Measurements from ENCODE around the gene MOB2. TPM values are rescaled to one million over a fixed set of nuclear protein-coding genes. Genes with fewer than 3 reads are reported as not detected.
A peak's percentile ranks its signal among the peaks of the same experiment; 100 is the strongest.

MOB2 gene
- total RNA-seq, 1 donor from 2014 or later, result 26.9 TPM

DNA sequence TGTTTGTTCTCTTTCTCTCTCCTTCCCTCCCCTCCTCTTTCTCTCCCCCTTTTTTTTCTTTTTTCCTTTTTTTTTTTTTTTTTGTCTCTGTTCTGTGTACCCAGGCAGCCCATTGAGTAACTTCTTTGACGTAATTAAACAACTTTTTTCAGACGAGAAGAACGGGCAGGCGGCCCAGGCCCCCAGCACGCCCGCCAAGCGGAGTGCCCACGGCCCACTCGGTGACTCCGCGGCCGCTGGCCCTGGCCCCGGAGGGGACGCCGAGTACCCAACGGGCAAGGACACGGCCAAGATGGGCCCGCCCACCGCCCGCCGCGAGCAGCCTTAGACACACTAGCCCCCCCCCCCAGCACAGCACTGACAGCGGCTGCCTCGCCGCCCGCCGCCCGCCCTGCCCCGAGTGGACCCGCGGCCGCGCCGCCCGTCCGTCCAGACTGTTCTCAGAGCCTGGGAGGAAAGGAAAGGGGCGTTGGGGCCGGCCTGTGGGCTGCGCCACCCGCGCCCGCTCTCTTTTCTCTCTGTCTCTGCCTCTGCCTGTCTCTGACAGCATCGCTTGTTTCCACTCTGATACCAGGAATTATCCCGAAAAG lies 26.1 kb downstream of the MOB2 start:
- DNase-seq (ENCODE audit: low read depth), result no peak
- no peak overlapping the region for H3K4me3 ChIP-seq (ENCODE audit: low read depth, low read length)
- TF ChIP-seq, protein P1, sequence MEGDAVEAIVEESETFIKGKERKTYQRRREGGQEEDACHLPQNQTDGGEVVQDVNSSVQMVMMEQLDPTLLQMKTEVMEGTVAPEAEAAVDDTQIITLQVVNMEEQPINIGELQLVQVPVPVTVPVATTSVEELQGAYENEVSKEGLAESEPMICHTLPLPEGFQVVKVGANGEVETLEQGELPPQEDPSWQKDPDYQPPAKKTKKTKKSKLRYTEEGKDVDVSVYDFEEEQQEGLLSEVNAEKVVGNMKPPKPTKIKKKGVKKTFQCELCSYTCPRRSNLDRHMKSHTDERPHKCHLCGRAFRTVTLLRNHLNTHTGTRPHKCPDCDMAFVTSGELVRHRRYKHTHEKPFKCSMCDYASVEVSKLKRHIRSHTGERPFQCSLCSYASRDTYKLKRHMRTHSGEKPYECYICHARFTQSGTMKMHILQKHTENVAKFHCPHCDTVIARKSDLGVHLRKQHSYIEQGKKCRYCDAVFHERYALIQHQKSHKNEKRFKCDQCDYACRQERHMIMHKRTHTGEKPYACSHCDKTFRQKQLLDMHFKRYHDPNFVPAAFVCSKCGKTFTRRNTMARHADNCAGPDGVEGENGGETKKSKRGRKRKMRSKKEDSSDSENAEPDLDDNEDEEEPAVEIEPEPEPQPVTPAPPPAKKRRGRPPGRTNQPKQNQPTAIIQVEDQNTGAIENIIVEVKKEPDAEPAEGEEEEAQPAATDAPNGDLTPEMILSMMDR (conservative IDR thresholded peaks at IDR 0.05; ENCODE audit: low read depth, low read length), result no peak

DNA sequence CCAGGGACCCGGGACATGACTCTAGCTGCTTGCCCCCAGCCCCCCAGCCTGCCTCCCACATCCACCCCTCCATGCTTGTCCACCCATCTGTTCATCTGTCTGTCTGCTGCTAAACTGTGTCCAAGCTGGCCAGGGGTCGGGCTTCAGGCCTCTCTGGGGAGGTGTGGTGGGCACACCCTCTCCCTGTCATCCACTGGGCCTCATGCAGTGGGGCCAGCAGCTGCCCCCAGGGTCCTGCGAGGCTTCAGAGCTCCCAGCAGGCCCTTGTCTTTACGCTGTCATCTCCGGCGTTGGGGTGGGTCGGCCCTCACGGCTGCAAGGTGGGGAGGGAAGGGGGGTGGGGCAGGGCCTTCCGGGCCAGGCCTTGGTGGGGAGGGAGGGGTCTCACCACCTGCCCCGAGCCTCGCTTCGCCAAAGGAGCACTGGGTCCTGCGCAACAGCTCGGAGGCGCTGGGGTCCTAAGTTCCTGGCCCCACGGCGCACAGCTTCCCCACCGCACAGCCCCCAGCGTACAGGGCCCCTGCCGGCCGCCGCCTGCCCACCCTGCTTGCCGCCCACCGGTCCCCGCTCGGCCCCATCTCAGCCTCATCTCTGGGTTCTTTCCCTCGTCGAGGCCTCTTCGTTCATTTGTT lies 26.7 kb downstream of the MOB2 start:
- H3K4me3 ChIP-seq (ENCODE audit: low read depth, low read length), result no peak overlapping the region
- no peak for DNase-seq (ENCODE audit: low read depth)
- TF ChIP-seq, protein P1 (conservative IDR thresholded peaks at IDR 0.05; ENCODE audit: low read depth, low read length), result no peak

DNA sequence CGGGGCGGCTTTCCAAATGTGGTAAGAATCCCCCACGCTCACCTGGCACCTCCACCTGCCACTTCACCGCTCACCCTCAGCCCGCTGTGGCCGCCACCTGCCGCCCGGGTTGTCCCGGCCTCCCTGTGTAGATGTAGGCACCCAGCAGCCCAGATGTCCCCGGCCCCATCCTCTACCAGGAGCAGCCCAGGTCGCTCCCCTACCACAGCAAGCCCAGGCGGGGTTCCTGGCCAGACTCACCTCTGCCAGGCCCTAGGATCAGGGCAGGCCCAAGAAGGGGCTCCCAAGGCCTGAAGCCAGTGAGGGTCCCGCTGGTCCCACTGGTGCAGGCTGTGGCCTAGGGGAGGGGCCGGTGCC lies 27.4 kb downstream of the MOB2 start:
- TF ChIP-seq, protein P1 (conservative IDR thresholded peaks at IDR 0.05; ENCODE audit: low read depth, low read length), result no peak
- no peak for DNase-seq (ENCODE audit: low read depth)
- no peak overlapping the region for H3K4me3 ChIP-seq (ENCODE audit: low read depth, low read length)

DNA sequence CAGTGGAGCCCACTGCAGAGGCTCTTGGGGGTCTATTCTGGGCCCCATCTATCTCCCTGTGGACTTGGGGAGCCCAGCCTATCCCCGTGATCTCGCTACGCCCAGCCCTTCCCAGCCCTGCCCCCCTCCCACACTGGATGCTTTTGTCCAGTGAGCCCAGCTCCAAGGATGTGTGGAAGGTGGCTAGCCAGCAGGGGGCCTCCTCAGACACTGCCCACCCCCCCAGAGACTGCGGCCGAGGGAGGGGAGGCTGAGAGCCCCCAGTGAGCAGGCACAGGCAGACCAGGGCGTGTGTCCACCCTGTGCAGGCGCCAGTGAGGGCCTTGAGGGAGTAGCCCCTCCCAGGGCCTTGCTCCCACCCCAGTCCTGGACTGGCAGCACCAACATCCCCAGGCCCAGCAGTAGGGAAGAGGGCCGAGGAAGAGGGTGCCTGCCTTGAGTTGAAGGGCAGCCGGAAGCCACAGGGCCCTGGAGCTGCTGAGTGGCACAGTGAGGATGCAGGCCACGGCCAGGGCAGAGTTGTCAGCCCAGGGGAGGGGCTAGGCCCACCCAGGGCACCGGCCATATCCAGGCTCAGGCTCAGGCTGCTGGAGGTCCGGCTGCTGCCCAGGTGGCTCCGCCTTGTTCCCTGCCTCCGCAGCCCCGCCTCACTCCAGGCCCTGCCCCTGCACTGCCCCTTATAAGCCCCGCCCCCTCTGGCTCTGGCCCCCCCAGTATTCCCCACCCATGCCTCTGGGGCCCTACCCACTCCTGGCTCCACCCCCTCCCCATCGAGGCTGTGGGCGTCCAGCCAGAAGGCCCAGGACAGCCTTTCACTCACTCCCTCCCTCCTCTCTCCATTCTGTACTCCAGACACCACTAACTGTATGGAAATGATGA lies 28.0 kb downstream of the MOB2 start:
- DNase-seq (ENCODE audit: low read depth), result no peak
- TF ChIP-seq, protein P1 (conservative IDR thresholded peaks at IDR 0.05; ENCODE audit: low read depth, low read length), result peak; percentile 45
- no peak overlapping the region for H3K4me3 ChIP-seq (ENCODE audit: low read depth, low read length)

DNA sequence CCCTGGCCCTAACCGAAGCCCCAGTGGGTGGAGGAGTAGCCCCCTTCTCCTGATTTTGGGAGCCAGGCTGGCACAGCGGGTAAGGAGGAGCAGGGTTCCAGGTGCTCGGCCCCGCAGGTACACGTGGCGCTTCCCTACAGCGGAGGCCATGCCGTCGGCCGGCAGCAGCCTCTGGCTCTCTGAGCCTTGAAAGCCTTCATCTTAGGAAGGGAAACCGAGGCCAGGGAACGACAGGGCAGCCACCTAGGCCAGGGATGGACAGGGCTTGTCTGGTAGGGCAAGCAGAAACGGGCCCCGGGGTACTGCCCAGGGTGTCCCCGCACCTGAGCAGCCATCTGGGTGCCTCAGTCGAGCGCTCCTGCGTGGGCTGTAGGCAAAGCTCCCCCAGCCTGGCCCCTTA lies 28.7 kb downstream of the MOB2 start:
- DNase-seq (ENCODE audit: low read depth), result no peak
- no peak overlapping the region for H3K4me3 ChIP-seq (ENCODE audit: low read depth, low read length)
- TF ChIP-seq, protein P1 (conservative IDR thresholded peaks at IDR 0.05; ENCODE audit: low read depth, low read length), result no peak

DNA sequence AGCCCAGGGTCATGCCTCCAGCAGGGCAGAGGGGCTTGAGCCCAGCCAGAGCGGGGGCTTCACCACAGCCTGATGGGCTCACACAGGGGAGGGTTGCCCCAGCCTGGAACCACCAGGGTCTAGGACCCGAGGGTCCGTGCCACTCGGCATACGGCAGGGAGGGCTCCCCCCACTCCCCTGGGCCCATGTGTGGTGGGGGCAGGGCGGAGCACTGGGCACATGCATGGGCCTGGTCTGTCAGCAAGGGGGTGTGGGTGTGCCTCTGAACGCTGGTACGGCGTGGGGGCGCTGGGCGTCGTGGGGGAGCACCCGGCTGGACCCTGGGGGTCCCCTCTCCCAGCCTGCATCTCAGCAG lies 29.3 kb downstream of the MOB2 start:
- TF ChIP-seq, protein P1 (conservative IDR thresholded peaks at IDR 0.05; ENCODE audit: low read depth, low read length), result no peak
- no peak overlapping the region for H3K4me3 ChIP-seq (ENCODE audit: low read depth, low read length)
- DNase-seq (ENCODE audit: low read depth), result no peak
